ENCODE measurements around the gene AP3S2. TPM values are rescaled to one million over a fixed set of nuclear protein-coding genes. Genes with fewer than 3 reads are reported as not detected.

The AP3S2 gene
- total RNA-seq, 1 experiment from 2014 or later, result 35.7 TPM

DNA sequence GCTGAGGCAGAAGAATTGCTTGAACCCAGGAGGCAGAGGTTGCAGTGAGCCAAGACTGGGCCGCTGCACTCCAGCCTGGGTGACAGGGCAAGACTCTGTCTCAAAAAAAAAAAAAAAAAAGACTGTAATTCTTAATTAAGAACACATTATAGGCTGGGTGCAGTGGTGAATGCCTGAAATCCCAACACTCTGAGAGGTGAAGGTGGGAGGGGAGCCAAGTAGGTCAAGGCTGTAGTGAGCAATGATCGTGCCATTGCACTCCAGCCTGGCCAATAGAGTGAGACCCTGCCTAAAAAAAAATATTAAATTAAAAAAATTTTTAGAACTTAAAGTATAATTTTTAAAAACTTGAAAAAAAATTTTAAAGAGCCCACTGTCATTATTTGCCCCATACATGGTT, 32.4 kb upstream of the AP3S2 start (continued):
- TF ChIP-seq, protein P1, sequence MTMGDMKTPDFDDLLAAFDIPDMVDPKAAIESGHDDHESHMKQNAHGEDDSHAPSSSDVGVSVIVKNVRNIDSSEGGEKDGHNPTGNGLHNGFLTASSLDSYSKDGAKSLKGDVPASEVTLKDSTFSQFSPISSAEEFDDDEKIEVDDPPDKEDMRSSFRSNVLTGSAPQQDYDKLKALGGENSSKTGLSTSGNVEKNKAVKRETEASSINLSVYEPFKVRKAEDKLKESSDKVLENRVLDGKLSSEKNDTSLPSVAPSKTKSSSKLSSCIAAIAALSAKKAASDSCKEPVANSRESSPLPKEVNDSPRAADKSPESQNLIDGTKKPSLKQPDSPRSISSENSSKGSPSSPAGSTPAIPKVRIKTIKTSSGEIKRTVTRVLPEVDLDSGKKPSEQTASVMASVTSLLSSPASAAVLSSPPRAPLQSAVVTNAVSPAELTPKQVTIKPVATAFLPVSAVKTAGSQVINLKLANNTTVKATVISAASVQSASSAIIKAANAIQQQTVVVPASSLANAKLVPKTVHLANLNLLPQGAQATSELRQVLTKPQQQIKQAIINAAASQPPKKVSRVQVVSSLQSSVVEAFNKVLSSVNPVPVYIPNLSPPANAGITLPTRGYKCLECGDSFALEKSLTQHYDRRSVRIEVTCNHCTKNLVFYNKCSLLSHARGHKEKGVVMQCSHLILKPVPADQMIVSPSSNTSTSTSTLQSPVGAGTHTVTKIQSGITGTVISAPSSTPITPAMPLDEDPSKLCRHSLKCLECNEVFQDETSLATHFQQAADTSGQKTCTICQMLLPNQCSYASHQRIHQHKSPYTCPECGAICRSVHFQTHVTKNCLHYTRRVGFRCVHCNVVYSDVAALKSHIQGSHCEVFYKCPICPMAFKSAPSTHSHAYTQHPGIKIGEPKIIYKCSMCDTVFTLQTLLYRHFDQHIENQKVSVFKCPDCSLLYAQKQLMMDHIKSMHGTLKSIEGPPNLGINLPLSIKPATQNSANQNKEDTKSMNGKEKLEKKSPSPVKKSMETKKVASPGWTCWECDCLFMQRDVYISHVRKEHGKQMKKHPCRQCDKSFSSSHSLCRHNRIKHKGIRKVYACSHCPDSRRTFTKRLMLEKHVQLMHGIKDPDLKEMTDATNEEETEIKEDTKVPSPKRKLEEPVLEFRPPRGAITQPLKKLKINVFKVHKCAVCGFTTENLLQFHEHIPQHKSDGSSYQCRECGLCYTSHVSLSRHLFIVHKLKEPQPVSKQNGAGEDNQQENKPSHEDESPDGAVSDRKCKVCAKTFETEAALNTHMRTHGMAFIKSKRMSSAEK (CRISPR knock-in tag; IDR thresholded peaks at IDR 0.05; ENCODE audit: borderline replicate concordance), result no peak
- TF ChIP-seq JAZF1 (CRISPR knock-in tag; IDR thresholded peaks at IDR 0.05), result no peak
- no peak for TF ChIP-seq ATF1 (CRISPR knock-in tag; IDR thresholded peaks at IDR 0.05)
- TF ChIP-seq NFYB (CRISPR knock-in tag; conservative IDR thresholded peaks at IDR 0.05; ENCODE audit: low read depth), result no peak
- TF ChIP-seq, protein P2, sequence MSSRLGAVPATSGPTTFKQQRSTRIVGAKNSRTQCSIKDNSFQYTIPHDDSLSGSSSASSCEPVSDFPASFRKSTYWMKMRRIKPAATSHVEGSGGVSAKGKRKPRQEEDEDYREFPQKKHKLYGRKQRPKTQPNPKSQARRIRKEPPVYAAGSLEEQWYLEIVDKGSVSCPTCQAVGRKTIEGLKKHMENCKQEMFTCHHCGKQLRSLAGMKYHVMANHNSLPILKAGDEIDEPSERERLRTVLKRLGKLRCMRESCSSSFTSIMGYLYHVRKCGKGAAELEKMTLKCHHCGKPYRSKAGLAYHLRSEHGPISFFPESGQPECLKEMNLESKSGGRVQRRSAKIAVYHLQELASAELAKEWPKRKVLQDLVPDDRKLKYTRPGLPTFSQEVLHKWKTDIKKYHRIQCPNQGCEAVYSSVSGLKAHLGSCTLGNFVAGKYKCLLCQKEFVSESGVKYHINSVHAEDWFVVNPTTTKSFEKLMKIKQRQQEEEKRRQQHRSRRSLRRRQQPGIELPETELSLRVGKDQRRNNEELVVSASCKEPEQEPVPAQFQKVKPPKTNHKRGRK (CRISPR knock-in tag; IDR thresholded peaks at IDR 0.05; ENCODE audit: borderline replicate concordance), result no peak

DNA sequence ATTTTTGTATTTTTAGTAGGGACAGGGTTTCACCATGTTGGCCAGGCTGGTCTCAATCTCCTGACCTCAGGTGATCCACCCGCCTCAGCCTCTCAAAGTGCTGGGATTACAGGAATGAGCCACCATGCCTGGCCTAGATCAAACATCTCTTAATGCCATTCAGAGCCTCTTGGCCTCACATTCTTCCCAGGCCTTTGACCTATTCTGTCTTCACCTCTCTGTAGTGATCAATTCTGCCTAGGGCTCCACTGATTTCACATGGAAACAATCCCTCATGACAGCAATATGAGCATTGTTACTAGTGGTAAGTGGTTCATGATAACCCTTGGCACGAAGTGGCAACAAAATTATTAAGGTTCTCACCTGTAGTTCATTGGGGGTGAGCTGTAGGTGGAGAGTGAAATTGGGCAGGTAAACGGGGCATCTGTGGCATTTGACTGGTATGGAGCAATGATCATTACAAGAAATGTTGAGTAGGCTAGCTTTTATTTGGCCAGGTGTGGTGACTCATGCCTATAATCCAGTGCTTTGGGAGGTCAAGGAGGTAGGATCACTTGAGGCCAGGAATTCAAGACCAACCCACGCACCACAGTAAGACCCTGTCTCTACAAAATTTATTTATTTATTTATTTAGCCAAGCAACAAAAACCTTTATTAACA, 23.8 kb upstream of the AP3S2 start:
- DNase-seq (ENCODE audit: low spot score) (no peak), ATAC-seq (no peak)
- H3K27ac Mint-ChIP-seq, result no peak overlapping the region
- peaks cover 8% of the 10 kb centered on the region for H3K4me1 Mint-ChIP-seq
- peaks cover 7% of the 10 kb centered on the region; the same call in 1 of the 2 replicates for H3K27me3 Mint-ChIP-seq (ENCODE audit: low read depth)
- no peak overlapping the region for H3K4me3 Mint-ChIP-seq
- ChIA-PET CTCF (interaction anchor here (0.6 to 1.4 kb wide), 4 partner anchors 19 to 185 kb away, joined by 3 to 4 read pairs (median 3); partner anchors contain the start of gene IDH2), POLR2A (interaction anchor here (0.6 to 0.7 kb wide), 2 partner anchors 91 to 214 kb away, joined by 3 to 6 read pairs; no protein-coding TSS in a partner anchor)
- H3K9me3 Mint-ChIP-seq, result no peaks in the 10 kb centered on the region
- no peaks in the 10 kb centered on the region for H3K36me3 Mint-ChIP-seq
- TF ChIP-seq TEAD4 (CRISPR knock-in tag; IDR thresholded peaks at IDR 0.05), result no peak
- TF ChIP-seq ZBTB21 (CRISPR knock-in tag; IDR thresholded peaks at IDR 0.05; ENCODE audit: borderline replicate concordance), result no peak
- TF ChIP-seq, protein P3, sequence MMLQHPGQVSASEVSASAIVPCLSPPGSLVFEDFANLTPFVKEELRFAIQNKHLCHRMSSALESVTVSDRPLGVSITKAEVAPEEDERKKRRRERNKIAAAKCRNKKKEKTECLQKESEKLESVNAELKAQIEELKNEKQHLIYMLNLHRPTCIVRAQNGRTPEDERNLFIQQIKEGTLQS (CRISPR knock-in tag; conservative IDR thresholded peaks at IDR 0.05), result no peak
- no peak for TF ChIP-seq NFE2L1 (CRISPR knock-in tag; IDR thresholded peaks at IDR 0.05)
- TF ChIP-seq, protein P4, sequence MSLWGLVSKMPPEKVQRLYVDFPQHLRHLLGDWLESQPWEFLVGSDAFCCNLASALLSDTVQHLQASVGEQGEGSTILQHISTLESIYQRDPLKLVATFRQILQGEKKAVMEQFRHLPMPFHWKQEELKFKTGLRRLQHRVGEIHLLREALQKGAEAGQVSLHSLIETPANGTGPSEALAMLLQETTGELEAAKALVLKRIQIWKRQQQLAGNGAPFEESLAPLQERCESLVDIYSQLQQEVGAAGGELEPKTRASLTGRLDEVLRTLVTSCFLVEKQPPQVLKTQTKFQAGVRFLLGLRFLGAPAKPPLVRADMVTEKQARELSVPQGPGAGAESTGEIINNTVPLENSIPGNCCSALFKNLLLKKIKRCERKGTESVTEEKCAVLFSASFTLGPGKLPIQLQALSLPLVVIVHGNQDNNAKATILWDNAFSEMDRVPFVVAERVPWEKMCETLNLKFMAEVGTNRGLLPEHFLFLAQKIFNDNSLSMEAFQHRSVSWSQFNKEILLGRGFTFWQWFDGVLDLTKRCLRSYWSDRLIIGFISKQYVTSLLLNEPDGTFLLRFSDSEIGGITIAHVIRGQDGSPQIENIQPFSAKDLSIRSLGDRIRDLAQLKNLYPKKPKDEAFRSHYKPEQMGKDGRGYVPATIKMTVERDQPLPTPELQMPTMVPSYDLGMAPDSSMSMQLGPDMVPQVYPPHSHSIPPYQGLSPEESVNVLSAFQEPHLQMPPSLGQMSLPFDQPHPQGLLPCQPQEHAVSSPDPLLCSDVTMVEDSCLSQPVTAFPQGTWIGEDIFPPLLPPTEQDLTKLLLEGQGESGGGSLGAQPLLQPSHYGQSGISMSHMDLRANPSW (CRISPR knock-in tag; conservative IDR thresholded peaks at IDR 0.05; ENCODE audit: low read depth), result no peak
- TF ChIP-seq, protein P5, sequence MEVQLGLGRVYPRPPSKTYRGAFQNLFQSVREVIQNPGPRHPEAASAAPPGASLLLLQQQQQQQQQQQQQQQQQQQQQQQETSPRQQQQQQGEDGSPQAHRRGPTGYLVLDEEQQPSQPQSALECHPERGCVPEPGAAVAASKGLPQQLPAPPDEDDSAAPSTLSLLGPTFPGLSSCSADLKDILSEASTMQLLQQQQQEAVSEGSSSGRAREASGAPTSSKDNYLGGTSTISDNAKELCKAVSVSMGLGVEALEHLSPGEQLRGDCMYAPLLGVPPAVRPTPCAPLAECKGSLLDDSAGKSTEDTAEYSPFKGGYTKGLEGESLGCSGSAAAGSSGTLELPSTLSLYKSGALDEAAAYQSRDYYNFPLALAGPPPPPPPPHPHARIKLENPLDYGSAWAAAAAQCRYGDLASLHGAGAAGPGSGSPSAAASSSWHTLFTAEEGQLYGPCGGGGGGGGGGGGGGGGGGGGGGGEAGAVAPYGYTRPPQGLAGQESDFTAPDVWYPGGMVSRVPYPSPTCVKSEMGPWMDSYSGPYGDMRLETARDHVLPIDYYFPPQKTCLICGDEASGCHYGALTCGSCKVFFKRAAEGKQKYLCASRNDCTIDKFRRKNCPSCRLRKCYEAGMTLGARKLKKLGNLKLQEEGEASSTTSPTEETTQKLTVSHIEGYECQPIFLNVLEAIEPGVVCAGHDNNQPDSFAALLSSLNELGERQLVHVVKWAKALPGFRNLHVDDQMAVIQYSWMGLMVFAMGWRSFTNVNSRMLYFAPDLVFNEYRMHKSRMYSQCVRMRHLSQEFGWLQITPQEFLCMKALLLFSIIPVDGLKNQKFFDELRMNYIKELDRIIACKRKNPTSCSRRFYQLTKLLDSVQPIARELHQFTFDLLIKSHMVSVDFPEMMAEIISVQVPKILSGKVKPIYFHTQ (CRISPR knock-in tag; IDR thresholded peaks at IDR 0.05), result no peak
- TF ChIP-seq, protein P6, sequence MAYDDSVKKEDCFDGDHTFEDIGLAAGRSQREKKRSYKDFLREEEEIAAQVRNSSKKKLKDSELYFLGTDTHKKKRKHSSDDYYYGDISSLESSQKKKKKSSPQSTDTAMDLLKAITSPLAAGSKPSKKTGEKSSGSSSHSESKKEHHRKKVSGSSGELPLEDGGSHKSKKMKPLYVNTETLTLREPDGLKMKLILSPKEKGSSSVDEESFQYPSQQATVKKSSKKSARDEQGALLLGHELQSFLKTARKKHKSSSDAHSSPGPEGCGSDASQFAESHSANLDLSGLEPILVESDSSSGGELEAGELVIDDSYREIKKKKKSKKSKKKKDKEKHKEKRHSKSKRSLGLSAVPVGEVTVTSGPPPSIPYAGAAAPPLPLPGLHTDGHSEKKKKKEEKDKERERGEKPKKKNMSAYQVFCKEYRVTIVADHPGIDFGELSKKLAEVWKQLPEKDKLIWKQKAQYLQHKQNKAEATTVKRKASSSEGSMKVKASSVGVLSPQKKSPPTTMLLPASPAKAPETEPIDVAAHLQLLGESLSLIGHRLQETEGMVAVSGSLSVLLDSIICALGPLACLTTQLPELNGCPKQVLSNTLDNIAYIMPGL (CRISPR knock-in tag; IDR thresholded peaks at IDR 0.05), result no peak
- TF ChIP-seq KAT7 (CRISPR knock-in tag; IDR thresholded peaks at IDR 0.05; ENCODE audit: borderline replicate concordance), result no peak
- TF ChIP-seq, protein P7, sequence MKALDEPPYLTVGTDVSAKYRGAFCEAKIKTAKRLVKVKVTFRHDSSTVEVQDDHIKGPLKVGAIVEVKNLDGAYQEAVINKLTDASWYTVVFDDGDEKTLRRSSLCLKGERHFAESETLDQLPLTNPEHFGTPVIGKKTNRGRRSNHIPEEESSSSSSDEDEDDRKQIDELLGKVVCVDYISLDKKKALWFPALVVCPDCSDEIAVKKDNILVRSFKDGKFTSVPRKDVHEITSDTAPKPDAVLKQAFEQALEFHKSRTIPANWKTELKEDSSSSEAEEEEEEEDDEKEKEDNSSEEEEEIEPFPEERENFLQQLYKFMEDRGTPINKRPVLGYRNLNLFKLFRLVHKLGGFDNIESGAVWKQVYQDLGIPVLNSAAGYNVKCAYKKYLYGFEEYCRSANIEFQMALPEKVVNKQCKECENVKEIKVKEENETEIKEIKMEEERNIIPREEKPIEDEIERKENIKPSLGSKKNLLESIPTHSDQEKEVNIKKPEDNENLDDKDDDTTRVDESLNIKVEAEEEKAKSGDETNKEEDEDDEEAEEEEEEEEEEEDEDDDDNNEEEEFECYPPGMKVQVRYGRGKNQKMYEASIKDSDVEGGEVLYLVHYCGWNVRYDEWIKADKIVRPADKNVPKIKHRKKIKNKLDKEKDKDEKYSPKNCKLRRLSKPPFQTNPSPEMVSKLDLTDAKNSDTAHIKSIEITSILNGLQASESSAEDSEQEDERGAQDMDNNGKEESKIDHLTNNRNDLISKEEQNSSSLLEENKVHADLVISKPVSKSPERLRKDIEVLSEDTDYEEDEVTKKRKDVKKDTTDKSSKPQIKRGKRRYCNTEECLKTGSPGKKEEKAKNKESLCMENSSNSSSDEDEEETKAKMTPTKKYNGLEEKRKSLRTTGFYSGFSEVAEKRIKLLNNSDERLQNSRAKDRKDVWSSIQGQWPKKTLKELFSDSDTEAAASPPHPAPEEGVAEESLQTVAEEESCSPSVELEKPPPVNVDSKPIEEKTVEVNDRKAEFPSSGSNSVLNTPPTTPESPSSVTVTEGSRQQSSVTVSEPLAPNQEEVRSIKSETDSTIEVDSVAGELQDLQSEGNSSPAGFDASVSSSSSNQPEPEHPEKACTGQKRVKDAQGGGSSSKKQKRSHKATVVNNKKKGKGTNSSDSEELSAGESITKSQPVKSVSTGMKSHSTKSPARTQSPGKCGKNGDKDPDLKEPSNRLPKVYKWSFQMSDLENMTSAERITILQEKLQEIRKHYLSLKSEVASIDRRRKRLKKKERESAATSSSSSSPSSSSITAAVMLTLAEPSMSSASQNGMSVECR (CRISPR knock-in tag; IDR thresholded peaks at IDR 0.05; ENCODE audit: borderline replicate concordance), result no peak
